NCI-H524 (cell line): ENCODE results near the gene PTPN3.

Experiments
- DNase-seq, 2 experiments: peaks; one replicate each; lab custom pipeline; 2025; lab: John Stamatoyannopoulos, UW

Gene PTPN3

GRCh38 chr9:109476642-109477257 lies 21.4 kb downstream of the PTPN3 start:
- no peak for DNase-seq

GRCh38 chr9:109475526-109475925 lies 22.6 kb downstream of the PTPN3 start:
- DNase-seq = no peak

DNA sequence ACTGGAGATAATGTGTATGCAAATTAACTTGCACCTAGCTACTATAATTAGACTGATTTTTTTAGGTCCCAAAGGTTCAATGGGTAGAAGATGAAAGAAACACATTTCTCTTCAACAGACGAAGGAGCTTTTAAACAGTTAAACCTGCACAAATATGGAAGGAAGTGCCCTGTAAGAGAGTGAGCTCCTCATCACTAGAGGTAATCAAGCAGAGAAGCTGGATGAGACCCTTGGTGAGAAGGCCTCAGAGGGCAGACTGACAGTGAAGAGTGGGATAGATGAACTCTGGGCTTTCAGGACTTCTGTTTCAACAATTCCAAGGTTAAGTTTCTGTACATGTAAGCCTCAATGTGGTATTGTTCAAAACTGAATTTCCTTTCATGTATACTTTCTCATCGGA lies 23.2 kb downstream of the PTPN3 start:
- DNase-seq = no peak

- no peak for DNase-seq
These were observed 23.9 kb downstream of the PTPN3 start for GRCh38 chr9:109474170-109474569.

DNA sequence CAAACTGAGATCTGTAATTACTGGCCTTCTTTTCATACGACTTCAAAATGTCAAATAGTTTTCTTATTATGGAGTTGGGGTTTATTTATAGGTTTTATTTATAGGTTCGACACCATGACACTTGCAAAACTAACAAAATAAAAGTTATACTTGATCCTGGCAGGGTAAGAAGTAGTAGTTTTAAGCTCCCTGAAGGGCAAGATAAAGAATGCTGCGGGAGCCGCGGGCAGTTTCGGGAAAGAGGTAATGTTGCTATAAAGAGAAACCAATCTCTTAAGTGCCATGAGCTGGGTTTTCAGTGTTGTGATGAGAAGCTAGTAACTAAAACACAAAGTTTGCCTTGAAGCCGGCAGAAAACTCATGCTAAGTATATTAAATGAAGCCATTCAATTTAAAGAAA lies 24.8 kb downstream of the PTPN3 start:
- DNase-seq = no peak

DNA sequence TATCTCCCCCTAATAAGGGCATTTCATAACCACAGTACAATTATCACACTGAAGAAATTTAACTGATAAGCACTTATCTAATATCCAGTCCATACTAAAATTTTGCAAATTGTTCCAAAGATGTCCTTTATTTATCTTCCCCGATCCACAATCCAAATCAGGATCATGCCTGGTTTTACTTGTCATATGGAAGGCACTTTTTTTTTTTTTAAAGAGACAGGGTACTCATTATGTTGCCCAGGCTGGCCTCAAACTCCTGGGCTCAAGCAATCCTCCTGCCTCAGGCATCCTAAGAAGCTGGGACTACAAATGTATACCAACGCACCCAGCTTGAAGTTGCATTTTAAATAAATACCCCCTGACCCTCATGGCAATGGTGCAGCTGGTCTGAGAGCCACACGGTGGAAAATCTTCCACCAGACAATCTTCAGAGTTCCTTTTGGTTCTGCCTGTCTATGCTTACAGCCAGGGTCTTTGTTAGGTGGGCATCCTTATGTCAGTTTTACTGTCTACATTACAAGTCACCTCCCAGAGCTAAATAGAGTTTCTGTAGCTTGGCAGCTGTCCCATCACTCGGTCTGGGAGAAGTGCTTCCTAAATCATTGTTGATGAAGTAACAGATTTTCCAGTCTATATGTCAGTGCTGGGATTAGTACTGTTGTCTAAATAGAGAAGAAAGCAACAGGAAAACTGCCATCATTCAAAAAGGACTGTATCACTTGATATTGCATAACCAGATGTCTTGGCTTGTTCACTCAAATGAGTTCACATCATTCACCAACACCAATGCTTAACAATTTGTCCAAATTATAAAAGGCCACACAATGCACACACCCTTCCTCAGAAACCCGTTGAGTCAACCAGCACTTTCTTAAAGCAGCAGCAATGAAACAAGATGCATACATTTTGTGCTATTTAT lies 26.4 kb downstream of the PTPN3 start:
- DNase-seq = peak in 1 of 2 experiments; percentile 52

DNA sequence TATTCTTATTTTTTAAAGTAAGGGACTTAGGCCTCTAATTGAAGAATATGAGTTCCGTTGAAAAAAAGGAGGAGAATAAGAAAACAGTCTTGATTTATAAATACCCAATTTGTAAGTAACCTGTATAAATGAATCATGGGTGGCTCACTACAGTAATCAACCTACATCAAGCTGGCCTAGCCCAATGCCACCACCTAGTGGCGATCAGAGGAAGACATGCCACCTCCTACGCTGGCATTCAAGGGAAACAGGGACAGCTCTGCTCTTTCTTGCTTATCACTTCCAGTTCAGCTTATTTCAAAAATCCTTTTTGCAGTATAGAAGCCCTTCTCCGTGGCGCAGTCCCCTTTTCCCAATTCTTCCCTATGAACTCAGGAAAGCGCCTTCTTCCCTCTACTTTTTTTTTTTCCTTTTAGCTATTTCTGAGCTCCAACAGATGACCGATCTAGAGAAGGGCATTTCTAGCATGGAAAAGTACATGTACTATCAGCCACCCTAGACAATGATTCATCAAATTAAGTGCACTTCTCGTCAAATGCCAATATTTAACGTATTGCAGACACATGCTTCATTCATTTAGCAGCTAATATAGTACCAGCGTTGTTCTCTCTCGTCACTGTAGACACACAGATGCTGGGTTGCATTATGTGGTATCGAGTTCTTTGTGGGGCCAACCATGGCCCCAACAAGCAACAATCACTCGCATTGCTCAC lies 28.3 kb downstream of the PTPN3 start:
- DNase-seq = peak; percentile 61 to 80

- no peak for DNase-seq
These were observed 29.2 kb downstream of the PTPN3 start for GRCh38 chr9:109468927-109469326.

DNA sequence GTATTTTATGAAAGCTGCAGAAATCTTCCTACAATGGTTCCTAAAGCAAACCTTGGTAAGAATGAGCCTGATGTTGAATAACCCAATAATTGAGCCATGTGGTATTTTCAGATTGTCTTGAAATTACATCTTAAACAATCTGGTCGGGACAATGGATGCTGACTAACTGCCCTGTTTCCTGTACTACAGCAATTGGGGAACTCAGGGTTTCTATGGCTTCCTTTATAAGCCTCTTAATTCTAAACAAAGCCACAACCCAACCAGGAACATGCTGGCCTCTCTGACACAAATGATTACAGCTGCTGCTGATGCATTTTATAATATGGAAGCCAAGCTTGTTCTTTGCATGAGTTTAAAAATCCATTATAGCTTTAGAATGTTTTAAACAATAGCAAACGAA lies 30.2 kb downstream of the PTPN3 start:
- no peak for DNase-seq

DNA sequence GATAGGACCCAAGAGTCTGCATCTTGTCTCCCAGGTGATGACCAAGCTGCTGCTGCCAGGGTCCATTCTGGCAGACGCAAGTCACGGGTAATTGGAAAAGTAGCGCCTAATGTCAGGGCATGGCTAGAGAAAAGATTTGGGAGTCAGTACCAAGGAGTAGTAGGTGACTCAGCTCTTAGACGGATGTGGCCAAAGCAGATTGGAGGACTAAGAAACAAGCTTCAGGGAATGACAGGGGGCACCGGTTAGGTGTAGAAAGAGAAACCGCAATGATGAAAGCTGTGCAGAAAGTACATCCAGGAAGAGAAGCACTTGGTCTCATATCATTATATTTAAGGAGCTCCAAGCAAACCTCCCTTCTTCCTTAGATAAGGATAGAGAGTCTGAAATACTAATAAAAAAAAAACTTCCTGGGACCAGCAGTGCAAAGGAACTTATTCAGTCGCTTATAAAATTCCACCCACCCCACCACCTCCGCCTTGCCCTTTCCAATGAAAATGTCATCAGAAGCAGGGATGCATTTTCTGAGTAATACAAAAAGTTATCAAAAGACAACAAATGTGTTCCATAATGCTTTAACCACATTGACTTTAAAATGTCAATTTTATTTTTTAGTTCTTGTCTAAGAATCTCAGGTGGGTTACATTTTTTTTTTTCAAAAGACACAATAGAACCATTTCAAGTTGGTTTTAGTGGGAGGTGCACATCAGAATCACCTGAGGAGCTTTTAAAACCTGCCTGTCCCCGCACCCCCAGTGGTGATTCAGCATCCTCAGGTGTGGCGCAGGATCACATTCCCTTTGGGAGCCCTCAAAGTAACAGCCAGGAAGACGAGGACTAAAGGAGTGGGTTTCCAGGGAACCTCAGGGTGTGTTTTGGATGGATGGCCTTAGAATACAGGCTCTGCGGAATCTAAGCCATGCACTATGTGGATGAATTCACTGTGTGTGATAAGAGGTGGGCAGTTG lies 31.2 kb downstream of the PTPN3 start:
- no peak for DNase-seq

GRCh38 chr9:109463924-109464625 lies 34.0 kb downstream of the PTPN3 start:
- no peak for DNase-seq

DNA sequence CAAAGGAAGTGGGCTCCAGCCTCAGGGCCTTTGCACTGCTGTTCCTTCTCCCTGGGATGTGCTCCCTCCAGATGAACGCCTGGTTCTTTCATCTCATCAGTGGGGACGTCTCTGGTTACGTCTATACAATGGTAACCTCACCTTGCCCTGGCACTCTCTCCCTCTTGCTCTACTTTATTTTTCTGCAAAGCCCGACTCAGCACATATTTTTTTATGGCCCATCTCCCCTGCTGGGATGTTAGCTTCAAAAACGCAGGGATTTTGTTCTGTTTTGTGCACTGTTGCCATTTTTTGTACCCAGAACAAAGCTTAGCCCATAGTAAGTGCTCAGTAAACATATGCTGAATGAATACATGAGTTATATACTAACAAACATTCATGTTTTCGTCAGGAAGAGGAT lies 37.5 kb downstream of the PTPN3 start:
- no peak for DNase-seq

- no peak for DNase-seq
These were observed 38.7 kb downstream of the PTPN3 start for GRCh38 chr9:109459423-109459822.

GRCh38 chr9:109458453-109459211 lies 39.5 kb downstream of the PTPN3 start:
- DNase-seq = no peak

GRCh38 chr9:109456811-109457210 lies 41.3 kb downstream of the PTPN3 start:
- DNase-seq = no peak

DNA sequence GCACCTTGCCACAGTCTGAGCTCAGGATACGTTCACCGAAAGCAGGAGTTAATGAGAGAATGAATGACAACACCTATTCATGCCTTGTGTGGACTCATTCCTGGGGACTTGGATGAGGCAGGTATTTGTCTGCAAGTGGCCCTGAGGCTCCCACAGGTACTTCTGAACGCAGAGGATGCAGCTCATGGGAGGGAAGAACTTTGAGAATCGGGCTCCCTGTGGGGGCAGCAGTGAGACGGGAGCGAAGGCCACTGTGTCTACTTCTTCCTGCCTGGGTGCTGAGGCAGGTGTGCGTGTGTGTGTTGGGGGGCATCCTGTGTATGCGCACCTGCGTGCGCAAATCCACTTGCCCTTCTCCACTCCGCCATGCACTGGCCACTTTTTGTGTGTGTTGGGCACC lies 42.2 kb downstream of the PTPN3 start:
- DNase-seq = no peak

GRCh38 chr9:109455391-109455790 lies 42.7 kb downstream of the PTPN3 start:
- DNase-seq = no peak

- DNase-seq = no peak
These were observed 43.4 kb downstream of the PTPN3 start for GRCh38 chr9:109454601-109455155.

- no peak for DNase-seq
These were observed 44.1 kb downstream of the PTPN3 start for GRCh38 chr9:109454041-109454440.
